Stimulated activated CD8-positive, alpha-beta memory T cell treated with anti-CD3 and anti-CD28 coated beads, Interleukin-4, amount 100 ng/mL, for 1 hour (primary cell): ENCODE measurements around the gene TTC23.

Experiments used
- DNase-seq, 2 donors: peaks; one replicate each; pipeline ENCODE4 v3.0.0-alpha.2; 2020; ENCODE audit warnings: low read depth in 2 of 2, low spot score in 1 of 2

The TTC23 gene

GRCh38 chr15:99165956-99166689 is 83.3 kb downstream of the TTC23 start:
- DNase-seq = no peak

DNA sequence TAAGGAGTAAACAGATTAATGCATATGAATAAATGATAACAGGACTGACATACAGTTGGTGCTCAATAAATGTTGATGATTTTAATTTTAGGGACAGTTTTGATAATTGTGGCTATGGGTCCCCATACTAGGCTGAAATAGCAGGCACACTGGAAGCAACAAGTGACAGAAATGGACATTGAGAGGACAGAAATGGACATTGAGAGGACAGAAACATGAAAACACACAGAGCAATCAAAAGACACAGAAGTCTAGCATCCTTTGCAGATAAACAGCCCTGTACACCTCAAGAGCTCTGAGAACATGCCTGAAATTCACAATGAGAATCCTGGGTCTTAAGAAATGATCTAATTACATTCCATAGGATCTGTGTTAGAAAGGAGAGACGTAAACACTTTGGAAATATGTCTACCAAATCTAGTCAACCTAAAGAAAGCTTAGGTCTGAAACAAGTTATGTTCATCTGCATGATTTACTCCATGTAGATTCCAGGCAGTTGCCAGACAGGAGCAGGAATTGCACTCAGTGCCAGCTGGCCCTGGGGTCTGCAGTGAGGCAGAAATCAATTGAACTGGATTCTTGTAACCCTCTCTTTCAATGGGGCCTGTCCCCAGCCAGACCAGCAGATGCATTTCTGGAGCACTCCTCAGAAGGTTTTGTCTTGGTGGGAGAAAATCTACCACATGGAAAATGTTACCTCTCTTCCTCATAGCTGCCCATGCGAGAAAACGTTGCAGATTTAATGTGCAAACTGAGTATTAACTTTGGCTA is 84.2 kb downstream of the TTC23 start:
- DNase-seq = no peak

DNA sequence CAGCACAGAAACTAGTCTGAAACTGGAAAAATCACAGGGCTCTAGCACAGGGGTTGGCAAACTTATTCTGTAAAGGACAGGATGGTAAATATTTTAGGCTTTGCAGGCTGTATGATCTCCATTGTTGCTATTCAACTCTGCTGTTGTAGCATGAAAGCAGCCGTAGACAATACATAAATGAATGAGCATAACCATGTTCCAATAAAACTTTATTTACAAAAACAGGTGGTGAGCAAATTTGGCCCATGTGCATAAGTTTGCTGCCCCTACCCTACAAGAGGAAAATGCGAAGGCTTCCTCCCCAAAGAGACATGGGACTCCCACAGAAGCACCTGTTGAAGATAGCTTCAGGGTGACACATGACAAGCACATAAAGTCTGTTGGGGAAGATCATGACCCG is 85.3 kb downstream of the TTC23 start:
- no peak for DNase-seq

- DNase-seq = no peak
Observed at GRCh38 chr15:99163271-99164062, 85.9 kb downstream of the TTC23 start.

DNA sequence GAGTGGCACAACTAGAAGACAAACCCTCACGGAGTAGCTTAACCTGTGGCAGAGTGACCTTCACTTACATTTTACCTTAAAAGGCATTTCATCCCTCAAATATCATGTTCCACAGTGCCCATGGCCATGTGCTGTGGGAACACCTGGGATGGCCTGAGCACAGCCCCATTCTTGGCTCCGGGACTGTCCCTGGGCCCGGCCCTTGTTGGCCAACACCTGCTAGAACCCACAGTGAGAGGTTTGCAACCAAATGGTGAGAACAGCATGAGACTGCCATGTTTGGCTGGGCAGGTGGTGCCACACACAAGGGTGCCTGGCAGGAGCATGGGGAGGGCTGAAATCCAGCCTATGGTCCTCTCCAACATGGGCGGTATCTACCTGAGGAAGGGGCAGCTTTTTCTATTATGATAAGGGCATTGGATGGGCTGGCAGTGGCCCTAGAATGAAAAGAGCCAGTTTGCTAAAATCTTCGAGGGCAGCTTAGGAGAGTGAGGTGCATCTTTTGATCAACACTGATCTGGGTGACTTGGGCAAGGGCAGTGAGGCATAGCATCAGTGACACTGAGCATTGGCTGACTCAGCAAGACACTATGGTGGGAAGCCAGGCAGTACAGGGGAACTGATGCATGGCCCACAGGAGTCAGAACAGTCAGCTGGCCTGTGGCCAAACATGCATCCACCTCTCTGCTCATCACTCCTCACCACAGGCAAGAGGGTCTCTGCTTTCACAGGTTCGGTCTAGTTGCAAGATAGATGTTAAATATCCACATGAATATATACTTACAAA is 90.6 kb downstream of the TTC23 start:
- DNase-seq = no peak

- no peak for DNase-seq
Observed at GRCh38 chr15:99157456-99157855, 91.9 kb downstream of the TTC23 start.

GRCh38 chr15:99155961-99156443 is 93.4 kb downstream of the TTC23 start:
- DNase-seq = no peak

DNA sequence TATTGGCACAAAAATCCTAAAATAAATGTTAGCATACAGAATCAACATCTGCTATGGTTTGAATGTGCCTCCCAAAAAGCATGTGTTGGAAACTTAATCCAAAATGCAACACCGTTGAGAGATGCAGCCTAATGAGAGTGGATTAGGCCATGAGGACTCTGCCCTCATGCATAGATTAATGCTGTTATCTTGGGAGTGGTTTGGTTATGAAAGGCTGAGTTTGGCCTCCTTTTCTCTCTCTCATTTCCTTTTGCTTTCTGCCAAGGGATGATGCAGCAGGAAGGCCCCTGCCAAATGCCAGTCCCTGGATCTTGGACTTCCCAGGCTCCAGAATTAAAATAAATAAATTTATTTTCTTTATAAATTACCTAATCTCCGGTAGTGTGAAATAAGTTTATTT is 95.1 kb downstream of the TTC23 start:
- no peak for DNase-seq

DNA sequence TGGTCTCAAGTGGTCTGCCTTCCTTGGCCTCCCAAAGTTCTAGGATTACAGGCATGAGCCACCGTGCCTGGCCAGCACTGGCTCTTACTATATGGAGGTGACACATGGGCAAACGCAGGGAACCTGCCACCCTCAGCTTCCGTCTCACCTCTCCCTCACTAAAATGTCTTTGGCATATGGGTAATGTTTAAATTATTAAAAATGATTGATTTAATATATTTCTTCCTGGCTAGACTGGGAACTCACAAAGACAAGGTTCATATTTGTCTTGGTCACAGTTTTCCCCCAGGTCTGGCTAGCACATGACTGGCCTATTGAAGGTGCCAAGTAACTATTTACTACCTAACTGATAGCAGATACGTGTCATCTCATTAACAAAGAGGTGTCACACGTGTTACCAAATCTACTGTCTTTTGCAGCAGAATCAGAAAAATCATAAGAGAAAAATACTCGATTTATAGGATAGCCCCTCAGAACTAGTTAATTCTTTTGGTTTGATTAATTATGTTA is 96.3 kb downstream of the TTC23 start:
- DNase-seq = no peak

DNA sequence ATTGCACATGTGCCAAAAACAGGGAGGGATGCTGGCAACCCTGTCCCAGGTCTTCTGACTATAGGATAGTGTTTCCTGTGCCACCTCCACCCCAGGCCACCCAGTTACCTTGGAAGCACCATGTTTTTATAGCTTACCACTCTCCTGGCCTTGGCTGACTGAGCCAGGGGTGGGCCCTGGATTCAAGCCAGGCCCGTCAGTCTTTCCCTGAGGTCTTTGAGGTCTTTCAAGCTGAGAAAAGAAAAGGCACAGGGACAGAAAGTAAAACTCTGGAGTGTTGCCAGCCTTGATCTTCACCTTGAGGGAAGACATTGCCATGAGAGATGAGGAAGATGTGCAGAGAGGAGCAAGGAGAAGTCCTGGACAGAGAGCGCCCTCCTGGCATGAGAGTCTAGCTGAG is 98.2 kb downstream of the TTC23 start:
- DNase-seq = no peak

DNA sequence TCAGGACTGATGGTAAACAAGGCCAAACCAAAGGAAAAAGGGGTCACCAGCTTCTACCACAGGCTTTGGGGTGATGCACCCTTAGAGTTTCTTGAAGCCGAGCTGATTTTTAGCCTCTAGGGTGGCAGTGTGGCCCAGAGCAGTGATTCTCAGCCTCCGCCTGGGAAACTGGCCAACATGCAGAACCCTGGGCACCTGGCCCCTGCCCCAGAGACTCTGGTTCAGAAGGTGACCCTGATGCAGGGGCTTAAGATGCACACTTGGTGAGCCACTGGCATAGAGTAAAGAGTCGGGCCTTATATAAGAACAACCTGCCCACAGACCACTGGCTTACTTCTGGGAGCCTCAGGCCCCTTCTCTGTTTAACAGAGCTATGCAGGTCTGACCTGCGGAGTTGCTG is 100.0 kb downstream of the TTC23 start:
- DNase-seq = no peak

DNA sequence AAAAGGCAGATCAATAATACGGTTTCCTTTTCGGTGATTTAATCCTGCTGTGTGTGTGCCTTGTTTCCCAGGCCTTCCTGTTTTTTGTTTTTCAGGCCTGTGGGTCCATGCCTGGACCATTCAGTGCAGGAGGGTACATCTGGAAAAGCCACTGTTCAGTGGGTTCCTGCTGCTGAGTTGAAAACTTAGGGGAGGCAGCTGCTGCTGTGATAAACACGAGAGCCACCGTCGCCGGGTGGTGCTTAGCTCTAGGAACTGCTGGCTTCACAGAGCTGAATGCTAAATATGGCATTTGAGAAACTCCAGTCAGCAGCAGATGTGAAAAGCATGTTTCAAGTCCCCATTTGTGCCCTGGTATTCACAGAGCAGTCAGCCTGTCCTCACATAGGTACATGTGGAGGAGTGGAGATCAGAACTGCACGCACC is 100.5 kb downstream of the TTC23 start:
- DNase-seq = no peak

DNA sequence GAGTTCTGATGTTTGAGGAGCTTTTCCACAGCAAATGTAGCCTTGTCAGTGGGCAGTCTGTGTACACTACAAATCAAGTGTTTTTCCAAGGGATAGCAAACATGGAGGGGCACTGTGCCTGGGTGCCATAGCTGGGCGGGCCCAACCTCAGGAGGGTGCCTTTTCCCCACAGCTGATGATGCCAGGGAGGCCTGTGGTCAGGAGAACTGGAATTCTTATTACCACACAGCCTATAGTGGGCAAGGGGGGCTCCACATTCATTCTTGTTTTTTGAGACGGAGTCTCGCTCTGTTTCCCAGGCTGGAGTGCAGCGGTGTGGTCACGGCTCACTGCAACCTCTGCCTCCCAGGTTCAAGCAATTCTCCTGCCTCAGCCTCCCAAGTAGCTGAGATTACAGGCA is 102.7 kb downstream of the TTC23 start:
- DNase-seq = no peak

GRCh38 chr15:99145778-99146177 is 103.6 kb downstream of the TTC23 start:
- no peak for DNase-seq

- DNase-seq = no peak
Observed at GRCh38 chr15:99145005-99145404, 104.4 kb downstream of the TTC23 start.

- DNase-seq = no peak
Observed at GRCh38 chr15:99143655-99144610, 105.4 kb downstream of the TTC23 start.

DNA sequence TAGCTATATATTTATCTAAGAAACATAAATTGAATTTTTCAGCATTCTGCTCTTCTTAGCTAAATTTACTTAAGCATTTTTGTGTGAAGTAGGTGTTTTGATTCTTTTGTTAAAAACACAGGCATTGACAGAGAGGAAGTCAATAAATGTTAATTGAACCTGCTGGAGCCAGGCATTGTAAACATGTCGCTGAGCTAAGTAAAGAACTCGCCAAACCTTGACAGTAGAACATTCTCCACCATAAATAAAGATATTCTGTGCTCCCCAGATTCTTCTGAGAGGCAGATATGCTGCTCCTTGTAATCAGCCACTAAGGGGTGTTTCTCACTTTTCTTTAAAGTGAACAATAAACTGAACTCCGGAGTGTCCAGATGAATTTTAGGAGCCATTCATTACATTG is 106.1 kb downstream of the TTC23 start:
- DNase-seq = no peak

DNA sequence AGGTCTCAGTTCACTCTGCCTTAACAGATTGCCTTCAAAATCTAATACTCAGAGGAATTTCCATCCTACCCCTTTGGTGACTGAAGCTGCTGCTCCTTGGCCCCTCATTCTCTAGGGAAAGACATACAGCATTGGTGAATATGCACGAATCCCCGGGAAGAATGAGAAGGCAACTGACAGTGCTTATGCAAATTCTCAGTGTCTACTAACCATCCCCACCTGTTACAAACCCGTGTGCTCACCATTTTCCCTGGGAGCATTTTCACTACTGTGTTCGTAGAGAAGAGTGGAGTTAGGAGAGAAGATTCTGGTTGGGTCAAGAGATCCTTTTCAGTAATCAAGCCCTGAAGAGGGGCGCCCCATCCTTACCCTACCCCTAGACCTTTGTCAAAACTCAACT is 106.8 kb downstream of the TTC23 start:
- no peak for DNase-seq

GRCh38 chr15:99141943-99142342 is 107.4 kb downstream of the TTC23 start:
- no peak for DNase-seq

DNA sequence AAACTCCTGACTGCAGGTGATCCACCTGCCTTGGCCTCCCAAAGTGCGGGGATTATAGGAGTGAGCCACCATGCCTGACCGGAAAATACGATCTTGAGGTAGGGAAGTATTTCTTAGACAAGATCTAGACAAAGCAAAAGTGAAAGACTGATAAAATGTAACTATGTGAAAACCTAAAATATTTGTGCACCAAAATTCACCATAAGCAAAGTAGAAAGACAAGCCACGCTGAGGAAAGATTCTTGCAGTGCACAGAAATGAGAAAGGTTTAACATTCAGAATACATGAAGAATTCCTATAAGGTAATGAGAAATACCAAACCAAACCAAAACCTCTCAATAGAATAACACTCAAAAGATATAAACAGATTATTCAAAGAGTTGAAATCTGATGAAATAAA is 108.8 kb downstream of the TTC23 start:
- DNase-seq = no peak
